Hepatocyte (in vitro differentiated cells): Measurements from ENCODE around the gene ARPC1B.

Experiments
- CTCF ChIP-seq: fragments of 200-600 bp; sonication (generic); IDR thresholded peaks from 2 replicates; pipeline ENCODE4 v1.5.1; 2016; ENCODE audit warnings: antibody characterized with exemption, mild to moderate bottlenecking; ENCODE audit not compliant: poor library complexity
- EZH2 ChIP-seq: fragments of 200-600 bp; sonication (generic); IDR thresholded peaks from 2 replicates; pipeline ENCODE4 v1.6.1; 2016; ENCODE audit warnings: antibody characterized with exemption, mild to moderate bottlenecking, borderline replicate concordance

GRCh38 chr7:99344061-99344647 lies 30.4 kb upstream of the ARPC1B start:
- no peak for TF ChIP-seq CTCF
- no peak for TF ChIP-seq EZH2
